ENCODE results near the gene ITPR2.

ITPR2 gene

DNA sequence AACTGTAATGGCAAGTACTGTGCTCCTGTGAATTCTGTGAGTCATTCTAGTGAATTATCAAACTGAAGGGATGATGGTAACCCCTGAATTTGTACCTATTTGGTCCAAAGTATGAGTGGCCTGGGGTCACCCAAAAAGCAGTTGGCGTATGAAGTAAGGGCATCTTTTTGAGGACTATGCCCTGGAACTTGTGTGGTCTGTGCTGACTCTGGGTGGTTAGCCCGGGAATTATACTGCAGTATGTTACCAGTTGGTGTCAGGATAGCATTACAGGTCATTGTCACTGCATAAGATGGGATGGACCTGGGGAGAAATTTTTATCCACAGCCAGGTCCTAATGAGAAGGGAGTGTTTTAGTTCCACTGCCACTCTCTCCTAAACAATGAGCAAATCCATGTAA is 462.9 kb downstream of the ITPR2 start:
- H3K9ac ChIP-seq (ENCODE audit: low read length), result no peak overlapping the region
- H2AFZ ChIP-seq (ENCODE audit: insufficient read depth, low read length, poor library complexity), result no peak overlapping the region
- H3K18ac ChIP-seq (ENCODE audit: low read length), result no peak overlapping the region
- no peak for DNase-seq
- no peaks in the 10 kb centered on the region for H3K9me3 ChIP-seq (ENCODE audit: insufficient read depth, low read depth, low read length)
- H2BK120ac ChIP-seq (ENCODE audit: insufficient read depth, low read length, poor library complexity), result no peak overlapping the region
- peaks cover 2 to 10% of the 10 kb centered on the region in 2 experiments for H3K4me1 ChIP-seq (ENCODE audit: control insufficient read depth in 1 of 2, insufficient read depth in 2 of 2, low read length in 2 of 2)
- no peak overlapping the region for H2AK5ac ChIP-seq (ENCODE audit: low read length)
- no peak overlapping the region for H3K23ac ChIP-seq (ENCODE audit: low read length)
- no peak overlapping the region for H4K12ac ChIP-seq (ENCODE audit: low read depth, low read length)
- no peak overlapping the region for H4K8ac ChIP-seq (ENCODE audit: low read depth, low read length)
- no peak overlapping the region for H2BK5ac ChIP-seq (ENCODE audit: low read depth, low read length, poor library complexity)
- no CpG with 5 or more reads among the region's 2 CpGs for WGBS (ENCODE audit: extremely low coverage, insufficient coverage, insufficient read length)
- no peak overlapping the region for H3K27ac ChIP-seq (ENCODE audit: low read depth, low read length)
- no peak overlapping the region for H2BK12ac ChIP-seq (ENCODE audit: low read length)
- H3K4me2 ChIP-seq (ENCODE audit: low read length), result no peak overlapping the region
- H3K36me3 ChIP-seq (ENCODE audit: control insufficient read depth in 1 of 2, insufficient read depth in 2 of 2, low read length in 2 of 2), result no peaks in the 10 kb centered on the region
- no peaks in the 10 kb centered on the region for H3K27me3 ChIP-seq (ENCODE audit: insufficient read depth, low read length)
- H3K79me2 ChIP-seq (ENCODE audit: control insufficient read depth, insufficient read depth, low read length, poor library complexity), result no peaks in the 10 kb centered on the region
- no peak overlapping the region for H3K4me3 ChIP-seq (ENCODE audit: low read depth, low read length)
- H4K91ac ChIP-seq (ENCODE audit: low read depth, low read length), result no peak overlapping the region
- H3K14ac ChIP-seq (ENCODE audit: low read length), result no peak overlapping the region
- no peak overlapping the region for H3K4ac ChIP-seq (ENCODE audit: low read depth, low read length)
- peaks cover 2% of the 10 kb centered on the region for H3K79me1 ChIP-seq (ENCODE audit: low read length)

DNA sequence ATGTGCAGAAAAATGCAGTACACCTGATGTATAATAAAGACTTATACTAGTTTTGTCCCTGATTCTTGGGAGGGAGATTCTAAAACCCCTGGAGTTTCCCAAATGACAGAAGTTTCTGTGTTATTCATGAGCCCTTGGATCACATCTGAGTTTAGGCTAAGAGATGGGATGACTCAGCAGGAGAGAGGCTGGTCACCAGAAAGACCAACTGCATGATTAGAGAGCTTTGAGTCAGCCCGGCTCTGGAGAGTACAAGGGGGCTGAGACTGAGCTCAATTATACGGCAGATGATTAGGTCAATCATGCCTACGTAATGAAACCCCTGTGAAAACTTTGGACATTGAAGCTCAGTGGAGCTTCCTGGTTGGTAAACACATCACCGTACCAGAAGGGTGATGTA is 463.4 kb downstream of the ITPR2 start:
- Histone ChIP-seq H3K4me2 (ENCODE audit: low read length) (no peak overlapping the region), H3K18ac (ENCODE audit: low read length) (no peak overlapping the region), H3K36me3 (ENCODE audit: control insufficient read depth in 1 of 2, insufficient read depth in 2 of 2, low read length in 2 of 2) (no peaks in the 10 kb centered on the region), H3K79me1 (ENCODE audit: low read length) (peaks cover 2% of the 10 kb centered on the region), H2BK12ac (ENCODE audit: low read length) (peak overlapping the region; percentile 43), H3K27me3 (ENCODE audit: insufficient read depth, low read length) (no peaks in the 10 kb centered on the region), H3K4me3 (ENCODE audit: low read depth, low read length) (no peak overlapping the region), H4K91ac (ENCODE audit: low read depth, low read length) (no peak overlapping the region), H2BK120ac (ENCODE audit: insufficient read depth, low read length, poor library complexity) (no peak overlapping the region), H3K27ac (ENCODE audit: low read depth, low read length) (no peak overlapping the region), H3K4ac (ENCODE audit: low read depth, low read length) (no peak overlapping the region), H3K23ac (ENCODE audit: low read length) (no peak overlapping the region), H4K8ac (ENCODE audit: low read depth, low read length) (no peak overlapping the region), H3K4me1 (ENCODE audit: control insufficient read depth in 1 of 2, insufficient read depth in 2 of 2, low read length in 2 of 2) (peaks cover 2 to 10% of the 10 kb centered on the region in 2 experiments), H3K9ac (ENCODE audit: low read length) (no peak overlapping the region), H3K14ac (ENCODE audit: low read length) (no peak overlapping the region), H4K12ac (ENCODE audit: low read depth, low read length) (no peak overlapping the region), H2BK5ac (ENCODE audit: low read depth, low read length, poor library complexity) (no peak overlapping the region), H3K9me3 (ENCODE audit: insufficient read depth, low read depth, low read length) (no peaks in the 10 kb centered on the region), H2AK5ac (ENCODE audit: low read length) (no peak overlapping the region), H3K79me2 (ENCODE audit: control insufficient read depth, insufficient read depth, low read length, poor library complexity) (no peaks in the 10 kb centered on the region), H2AFZ (ENCODE audit: insufficient read depth, low read length, poor library complexity) (no peak overlapping the region)
- no CpG with 5 or more reads among the region's 4 CpGs for WGBS (ENCODE audit: extremely low coverage, insufficient coverage, insufficient read length)
- peak; percentile 25 to 33 for DNase-seq

DNA sequence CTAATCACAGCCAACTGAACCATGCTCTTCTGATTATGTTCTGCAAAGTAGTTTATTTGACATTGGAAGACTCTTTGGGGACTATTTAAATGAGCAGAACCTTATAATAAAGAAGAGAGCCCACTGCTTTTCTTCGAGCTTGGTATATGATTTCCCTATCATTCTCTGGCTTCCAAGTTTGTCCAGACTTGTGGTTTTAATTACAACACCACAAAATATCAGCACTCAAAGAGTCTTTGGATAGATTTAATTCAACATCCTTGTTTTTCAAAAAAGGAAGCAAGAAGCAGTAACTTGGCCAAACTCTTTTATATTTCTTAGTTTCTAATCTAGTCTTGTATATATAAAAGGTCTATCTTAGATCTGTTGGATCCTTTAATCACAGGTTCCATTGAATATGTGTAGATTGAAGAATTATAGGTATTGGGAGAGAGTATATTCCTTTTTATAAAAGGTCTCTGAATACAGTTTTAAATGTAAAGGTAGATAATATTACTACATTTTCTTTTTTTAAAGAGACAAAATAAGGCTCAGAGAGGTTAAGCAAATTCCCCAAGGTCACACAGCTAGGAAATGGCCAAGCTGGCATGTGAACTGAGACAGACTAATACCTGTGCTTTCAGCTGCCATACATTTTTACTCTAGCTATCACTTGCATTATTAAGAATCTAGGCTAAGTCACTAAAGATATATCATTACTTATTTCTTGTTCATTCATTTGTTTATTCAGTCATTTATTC is 464.8 kb downstream of the ITPR2 start:
- no peak overlapping the region for H2AFZ ChIP-seq (ENCODE audit: insufficient read depth, low read length, poor library complexity)
- H3K18ac ChIP-seq (ENCODE audit: low read length), result no peak overlapping the region
- no peak overlapping the region for H2BK12ac ChIP-seq (ENCODE audit: low read length)
- no peak overlapping the region for H3K14ac ChIP-seq (ENCODE audit: low read length)
- peaks cover 2% of the 10 kb centered on the region for H3K79me1 ChIP-seq (ENCODE audit: low read length)
- no peaks in the 10 kb centered on the region for H3K9me3 ChIP-seq (ENCODE audit: insufficient read depth, low read depth, low read length)
- no peaks in the 10 kb centered on the region for H3K79me2 ChIP-seq (ENCODE audit: control insufficient read depth, insufficient read depth, low read length, poor library complexity)
- H4K8ac ChIP-seq (ENCODE audit: low read depth, low read length), result no peak overlapping the region
- H3K27me3 ChIP-seq (ENCODE audit: insufficient read depth, low read length), result no peaks in the 10 kb centered on the region
- no peak overlapping the region for H4K12ac ChIP-seq (ENCODE audit: low read depth, low read length)
- WGBS (ENCODE audit: extremely low coverage, insufficient coverage, insufficient read length), result no CpG with 5 or more reads among the region's 1 CpG
- no peak overlapping the region for H3K4me2 ChIP-seq (ENCODE audit: low read length)
- peaks cover 2 to 4% of the 10 kb centered on the region in 2 experiments for H3K4me1 ChIP-seq (ENCODE audit: control insufficient read depth in 1 of 2, insufficient read depth in 2 of 2, low read length in 2 of 2)
- no peak for DNase-seq
- no peak overlapping the region for H3K4ac ChIP-seq (ENCODE audit: low read depth, low read length)
- no peak overlapping the region for H3K27ac ChIP-seq (ENCODE audit: low read depth, low read length)
- H3K36me3 ChIP-seq (ENCODE audit: control insufficient read depth in 1 of 2, insufficient read depth in 2 of 2, low read length in 2 of 2), result no peaks in the 10 kb centered on the region
- no peak overlapping the region for H2AK5ac ChIP-seq (ENCODE audit: low read length)
- no peak overlapping the region for H3K4me3 ChIP-seq (ENCODE audit: low read depth, low read length)
- no peak overlapping the region for H3K9ac ChIP-seq (ENCODE audit: low read length)
- H3K23ac ChIP-seq (ENCODE audit: low read length), result no peak overlapping the region
- no peak overlapping the region for H2BK5ac ChIP-seq (ENCODE audit: low read depth, low read length, poor library complexity)
- no peak overlapping the region for H4K91ac ChIP-seq (ENCODE audit: low read depth, low read length)
- no peak overlapping the region for H2BK120ac ChIP-seq (ENCODE audit: insufficient read depth, low read length, poor library complexity)

DNA sequence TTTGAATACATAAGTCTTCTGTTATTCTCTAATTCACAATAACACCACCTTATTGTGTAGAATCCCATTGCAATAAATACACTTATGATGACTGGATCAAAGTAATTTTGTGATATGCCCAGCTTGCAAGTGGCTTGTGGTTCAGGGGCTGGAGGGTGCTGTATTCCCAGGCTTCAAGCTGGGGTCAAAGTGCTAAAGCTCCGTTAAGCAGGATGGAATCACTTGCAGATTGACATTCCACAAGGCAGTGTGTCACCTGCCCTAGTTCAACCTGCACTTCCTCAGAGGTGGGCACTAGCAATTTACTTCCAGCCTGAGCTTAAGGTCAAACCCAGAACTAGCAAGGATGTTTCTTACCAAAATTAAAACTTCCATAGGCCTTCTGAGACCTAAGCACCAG is 471.0 kb downstream of the ITPR2 start:
- no peak overlapping the region for H3K9ac ChIP-seq (ENCODE audit: low read length)
- H3K9me3 ChIP-seq (ENCODE audit: insufficient read depth, low read depth, low read length), result peaks cover 1% of the 10 kb centered on the region
- H2AK5ac ChIP-seq (ENCODE audit: low read length), result no peak overlapping the region
- no peaks in the 10 kb centered on the region for H3K79me1 ChIP-seq (ENCODE audit: low read length)
- no peak overlapping the region for H4K8ac ChIP-seq (ENCODE audit: low read depth, low read length)
- H3K4ac ChIP-seq (ENCODE audit: low read depth, low read length), result no peak overlapping the region
- no peak overlapping the region for H4K91ac ChIP-seq (ENCODE audit: low read depth, low read length)
- H2BK120ac ChIP-seq (ENCODE audit: insufficient read depth, low read length, poor library complexity), result no peak overlapping the region
- H3K23ac ChIP-seq (ENCODE audit: low read length), result no peak overlapping the region
- no peak for DNase-seq
- no peaks in the 10 kb centered on the region for H3K36me3 ChIP-seq (ENCODE audit: control insufficient read depth in 1 of 2, insufficient read depth in 2 of 2, low read length in 2 of 2)
- H3K4me2 ChIP-seq (ENCODE audit: low read length), result no peak overlapping the region
- no peak overlapping the region for H2AFZ ChIP-seq (ENCODE audit: insufficient read depth, low read length, poor library complexity)
- no CpG with 5 or more reads among the region's 1 CpG for WGBS (ENCODE audit: extremely low coverage, insufficient coverage, insufficient read length)
- H3K4me3 ChIP-seq (ENCODE audit: low read depth, low read length), result no peak overlapping the region
- no peak overlapping the region for H4K12ac ChIP-seq (ENCODE audit: low read depth, low read length)
- no peak overlapping the region for H2BK5ac ChIP-seq (ENCODE audit: low read depth, low read length, poor library complexity)
- H3K4me1 ChIP-seq (ENCODE audit: control insufficient read depth in 1 of 2, insufficient read depth in 2 of 2, low read length in 2 of 2), result peaks cover 2% of the 10 kb centered on the region in 2 experiments
- H3K27me3 ChIP-seq (ENCODE audit: insufficient read depth, low read length), result no peaks in the 10 kb centered on the region
- H3K27ac ChIP-seq (ENCODE audit: low read depth, low read length), result no peak overlapping the region
- no peak overlapping the region for H3K14ac ChIP-seq (ENCODE audit: low read length)
- H2BK12ac ChIP-seq (ENCODE audit: low read length), result no peak overlapping the region
- H3K18ac ChIP-seq (ENCODE audit: low read length), result no peak overlapping the region
- no peaks in the 10 kb centered on the region for H3K79me2 ChIP-seq (ENCODE audit: control insufficient read depth, insufficient read depth, low read length, poor library complexity)

All from trophoblast cell (in vitro differentiated cells and primary cell).